Nephron progenitor cell (in vitro differentiated cells): ENCODE results near the gene HOXB9.

Experiments used
- DNase-seq: peaks from one replicate; pipeline ENCODE4 v3.0.0; 2021
- H3K27ac Mint-ChIP-seq: 2 replicates; pipeline ENCODE4 v1.8.0; 2021; ENCODE audit warnings: mild to moderate bottlenecking, moderate library complexity, mixed read lengths
- H3K27me3 Mint-ChIP-seq: 2 replicates; pipeline ENCODE4 v1.8.0; 2021; ENCODE audit warnings: mild to moderate bottlenecking, low read depth, mixed read lengths; ENCODE audit not compliant: poor library complexity
- H3K36me3 Mint-ChIP-seq: 2 replicates; pipeline ENCODE4 v1.8.0; 2021; ENCODE audit warnings: low read depth, mixed read lengths
- H3K4me1 Mint-ChIP-seq: 2 replicates; pipeline ENCODE4 v1.8.0; 2021; ENCODE audit warnings: mixed read lengths
- H3K4me3 Mint-ChIP-seq: 2 replicates; pipeline ENCODE4 v1.8.0; 2021; ENCODE audit warnings: mild to moderate bottlenecking, moderate library complexity, mixed read lengths
- H3K9me3 Mint-ChIP-seq: 2 replicates; pipeline ENCODE4 v1.8.0; 2021; ENCODE audit warnings: mild to moderate bottlenecking, moderate library complexity, mixed read lengths
- CTCF ChIP-seq: fragments of 200-600 bp; sonication (generic); IDR thresholded peaks from 2 replicates; pipeline ENCODE4 v1.5.0; 2021; ENCODE audit warnings: antibody characterized with exemption

HOXB9 gene

GRCh38 chr17:48597528-48597777, 28.7 kb downstream of the HOXB9 start:
- TF ChIP-seq CTCF = no peak
- Mint-ChIP-seq H3K27me3 (peaks cover 20% of the 10 kb centered on the region), H3K9me3 (no peaks in the 10 kb centered on the region), H3K27ac (peak overlapping the region; percentile 100), H3K4me3 (peak overlapping the region; percentile 99), H3K36me3 (peaks cover 99% of the 10 kb centered on the region), H3K4me1 (peaks cover 55% of the 10 kb centered on the region)
- DNase-seq = no peak

GRCh38 chr17:48596735-48597527, 29.2 kb downstream of the HOXB9 start:
- no peak for DNase-seq
- Mint-ChIP-seq H3K27ac (peak overlapping the region; percentile 100), H3K36me3 (peaks cover 99% of the 10 kb centered on the region), H3K4me1 (peaks cover 55% of the 10 kb centered on the region), H3K4me3 (peak overlapping the region; percentile 99), H3K27me3 (peaks cover 20% of the 10 kb centered on the region), H3K9me3 (no peaks in the 10 kb centered on the region)
- no peak for TF ChIP-seq CTCF

GRCh38 chr17:48596000-48596734, 30.0 kb downstream of the HOXB9 start:
- TF ChIP-seq CTCF = no peak
- H3K36me3 Mint-ChIP-seq = peaks cover 99% of the 10 kb centered on the region
- H3K9me3 Mint-ChIP-seq = no peaks in the 10 kb centered on the region
- peaks cover 20% of the 10 kb centered on the region for H3K27me3 Mint-ChIP-seq
- peak overlapping the region; percentile 100 for H3K27ac Mint-ChIP-seq
- peak; percentile 57 for DNase-seq
- peak overlapping the region; percentile 99 for H3K4me3 Mint-ChIP-seq
- peaks cover 53% of the 10 kb centered on the region for H3K4me1 Mint-ChIP-seq

DNA sequence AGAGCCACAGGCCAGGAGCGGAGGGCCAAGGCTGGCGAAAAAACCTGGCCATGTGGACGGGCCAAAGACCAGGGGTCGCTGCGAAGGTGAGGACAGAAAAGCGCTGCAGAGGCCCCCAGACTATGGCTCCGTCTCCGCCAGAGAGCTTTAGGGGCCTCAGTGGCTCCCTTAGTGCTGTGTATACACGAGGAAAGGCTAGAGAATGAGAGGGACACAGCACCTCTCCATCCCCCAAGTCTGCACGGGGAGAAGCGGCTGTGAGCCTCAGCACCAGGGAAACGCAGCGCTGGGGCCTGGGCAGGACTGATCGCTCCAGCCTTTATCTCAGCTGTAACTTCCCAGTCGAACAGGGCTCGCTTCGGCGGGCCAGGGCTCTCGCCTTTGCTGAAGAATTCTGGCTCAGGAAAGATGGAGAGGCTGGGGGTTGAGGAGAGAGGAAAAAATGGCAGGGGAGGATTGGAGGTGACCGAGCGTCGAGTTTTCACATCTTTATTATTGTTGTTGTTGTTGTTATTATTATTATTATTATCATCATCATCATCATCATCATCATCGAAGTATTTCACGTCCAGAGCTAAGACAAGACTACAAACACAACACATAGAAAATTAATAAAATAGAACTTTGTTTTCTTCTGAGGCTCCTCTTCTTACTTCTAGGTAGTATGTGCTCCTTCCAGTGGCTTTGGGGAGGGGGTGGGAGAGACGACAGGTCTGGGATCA, 30.7 kb downstream of the HOXB9 start:
- H3K27ac Mint-ChIP-seq = peak overlapping the region; percentile 99
- peak; percentile 54 for DNase-seq
- TF ChIP-seq CTCF = no peak
- H3K27me3 Mint-ChIP-seq = peaks cover 23% of the 10 kb centered on the region
- H3K4me3 Mint-ChIP-seq = peak overlapping the region; percentile 99
- peaks cover 99% of the 10 kb centered on the region for H3K36me3 Mint-ChIP-seq
- peaks cover 46% of the 10 kb centered on the region for H3K4me1 Mint-ChIP-seq
- H3K9me3 Mint-ChIP-seq = peaks cover 2% of the 10 kb centered on the region

GRCh38 chr17:48594538-48595277, 31.4 kb downstream of the HOXB9 start:
- Mint-ChIP-seq H3K9me3 (peaks cover 4% of the 10 kb centered on the region), H3K36me3 (peaks cover 99% of the 10 kb centered on the region), H3K4me3 (peak overlapping the region; percentile 99), H3K4me1 (peaks cover 39% of the 10 kb centered on the region), H3K27me3 (peaks cover 27% of the 10 kb centered on the region), H3K27ac (peak overlapping the region; percentile 99)
- no peak for TF ChIP-seq CTCF
- no peak for DNase-seq
